K562 (cell line): ENCODE data around the gene TSHR. TPM values are rescaled to one million over a fixed set of nuclear protein-coding genes. Genes with fewer than 3 reads are reported as not detected.

ENCODE experiments used
- EHMT2 ChIP-seq: fragments of 450-650 bp; IDR thresholded peaks from 2 replicates; pipeline ENCODE4 v1.6.1; 2018; ENCODE audit warnings: antibody characterized with exemption
- ESRRA ChIP-seq: fragments of 450-650 bp; IDR thresholded peaks from 2 replicates; pipeline ENCODE4 v1.6.1; 2014; ENCODE audit warnings: low read depth, mild to moderate bottlenecking, moderate library complexity, borderline replicate concordance
- ETS1 ChIP-seq: conservative IDR thresholded peaks from 2 replicates; pipeline ENCODE4 v1.6.1; 2011; ENCODE audit warnings: low read depth, mild to moderate bottlenecking, low read length; ENCODE audit not compliant: control insufficient read depth
- ETS2 ChIP-seq: IDR thresholded peaks from 2 replicates; pipeline ENCODE4 v1.6.1; 2016; ENCODE audit warnings: borderline replicate concordance, missing genetic modification characterization, mild to moderate bottlenecking, moderate library complexity, missing compliant biosample characterization; ENCODE audit not compliant: poor library complexity, severe bottlenecking
- JUND ChIP-seq, 2 experiments: IDR thresholded peaks; 2 replicates in 1 of 2; 3 replicates in 1 of 2; pipeline ENCODE4 v1.6.1; 2011; ENCODE audit warnings: borderline replicate concordance in 2 of 2, low read depth in 2 of 2, low read length in 2 of 2, improper control_type of control experiment in 1 of 2, missing biosample characterization in 1 of 2, missing genetic modification characterization in 1 of 2, missing genetic modification reagents in 1 of 2
- MAFF ChIP-seq: IDR thresholded peaks from 2 replicates; pipeline ENCODE4 v1.6.1; 2012; ENCODE audit warnings: low read length, improper control_type of control experiment
- MYBL2 ChIP-seq, 2 experiments: fragments of 450-650 bp in 1 of 2; sonication (generic) in 1 of 2; formaldehyde crosslinking in 1 of 2; IDR thresholded peaks; 2 replicates each; pipeline versions ENCODE4 v1.6.1 to v1.8.1; 2017 to 2022; ENCODE audit warnings: borderline replicate concordance in 1 of 2, inconsistent platforms in 1 of 2, low read depth in 1 of 2, mild to moderate bottlenecking in 1 of 2, missing genetic modification reagents in 1 of 2, moderate library complexity in 1 of 2
- NFE2 ChIP-seq: IDR thresholded peaks from 2 replicates; pipeline ENCODE4 v1.6.1; 2014; ENCODE audit warnings: antibody characterized with exemption, low read depth
- NR3C1 ChIP-seq: sonication (generic); formaldehyde crosslinking; IDR thresholded peaks from 2 replicates; pipeline ENCODE4 v1.8.1; 2022; ENCODE audit warnings: missing genetic modification reagents
- PHF8 ChIP-seq: fragments of 200-600 bp; sonication (generic); IDR thresholded peaks from 2 replicates; pipeline ENCODE4 v1.6.1; 2012; ENCODE audit warnings: mixed run types, mild to moderate bottlenecking, inconsistent platforms, low read length, moderate library complexity, borderline replicate concordance
- POLR2AphosphoS5 ChIP-seq: IDR thresholded peaks from 2 replicates; pipeline ENCODE4 v1.6.1; 2011; ENCODE audit warnings: mild to moderate bottlenecking, low read depth, low read length, moderate library complexity; ENCODE audit not compliant: control insufficient read depth, insufficient read depth
- POLR2G ChIP-seq: fragments of 200-400 bp; formaldehyde crosslinking; IDR thresholded peaks from 2 replicates; pipeline ENCODE4 v1.6.1; 2017; ENCODE audit warnings: low read depth, mild to moderate bottlenecking, antibody characterized with exemption, low read length, moderate library complexity
- SPI1 ChIP-seq: IDR thresholded peaks from 2 replicates; pipeline ENCODE4 v1.6.1; 2011; ENCODE audit warnings: low read depth, low read length, control low read depth, borderline replicate concordance
- TAF1 ChIP-seq: IDR thresholded peaks from 2 replicates; pipeline ENCODE4 v1.6.1; 2011; ENCODE audit warnings: mild to moderate bottlenecking, low read length, moderate library complexity; ENCODE audit not compliant: insufficient read depth, control insufficient read depth, severe bottlenecking; ENCODE audit errors: extremely low read depth
- TEAD4 ChIP-seq, 2 experiments: sonication (generic) in 1 of 2; formaldehyde crosslinking in 1 of 2; IDR thresholded peaks; 2 replicates each; pipeline versions ENCODE4 v1.6.1 to v1.8.0; 2012 to 2022; ENCODE audit warnings: borderline replicate concordance in 1 of 2, inconsistent platforms in 1 of 2, low read length in 1 of 2, mild to moderate bottlenecking in 1 of 2, missing genetic modification reagents in 1 of 2
- ZBTB33 ChIP-seq: sonication (generic); formaldehyde crosslinking; IDR thresholded peaks from 2 replicates; pipeline ENCODE4 v1.8.1; 2023; ENCODE audit warnings: mild to moderate bottlenecking, missing genetic modification reagents
- ZFP1 ChIP-seq: fragments of 450-650 bp; formaldehyde crosslinking; IDR thresholded peaks from 2 replicates; pipeline ENCODE4 v1.4.0; 2020; ENCODE audit warnings: mild to moderate bottlenecking, mixed read lengths
- ZNF77 ChIP-seq: fragments of 250-450 bp; sonication (Bioruptor Pico); IDR thresholded peaks from 2 replicates; pipeline ENCODE4 v1.5.0; 2020
- polyA plus RNA-seq, 8 experiments: library from polyadenylated mRNA; depleted of rRNA in 4 of 8; stranded (reverse) in 5 of 8; unstranded in 3 of 8; fragments of >200 nt; fragmentation: Nextera tagmentation in 2 of 8; fragmentation: Illumina TruSeq in 1 of 8; extraction: Ambion mirVana in 2 of 8; extraction: Trizol in 1 of 8; gene quantifications; 2 replicates each; pipeline versions ENCODE4 v1.2.1 to v1.2.3, GENCODE V29; 2011 to 2014; ENCODE audit warnings: inconsistent platforms in 1 of 8, missing spikeins in 1 of 8
- total RNA-seq, 7 experiments: library from RNA; depleted of rRNA in 6 of 7; stranded (reverse); fragments of >200 nt in 6 of 7; fragmentation: Illumina TruSeq in 2 of 7; extraction: Trizol in 2 of 7; gene quantifications; 2 replicates each; pipeline versions ENCODE4 v1.2.1 to v1.2.3, GENCODE V29; 2011 to 2021; ENCODE audit warnings: low replicate concordance in 1 of 7

The TSHR gene
- total and polyA plus RNA-seq, 9 of the 15 experiments (the other 6 are each of a cell fraction or from before 2014, with no cell fraction given) = 0.01 to 0.10 TPM; not detected in 7

- TF ChIP-seq ZBTB33 (CRISPR knock-in tag) (no peak), MAFF (peak; percentile 51; the same call in 1 of the 2 replicates), PHF8 (peak; percentile 77), ESRRA (no peak), ZFP1 (CRISPR knock-in tag) (no peak), POLR2AphosphoS5 (peak; percentile 47; the same call in 1 of the 2 replicates), POLR2G (peak; percentile 79), ETS2 (tag) (no peak), NFE2 (peak; percentile 77), TAF1 (peak; percentile 27), ZNF77 (CRISPR knock-in tag) (no peak), NR3C1 (CRISPR knock-in tag) (no peak), TEAD4 (IDR thresholded peaks at IDR 0.05; ENCODE audit: low read length) (no peak), TEAD4 (CRISPR knock-in tag; IDR thresholded peaks at IDR 0.05; ENCODE audit: borderline replicate concordance) (no peak), JUND (IDR thresholded peaks at IDR 0.05; ENCODE audit: borderline replicate concordance, low read depth, low read length) (peak; percentile 85), JUND (tag; IDR thresholded peaks at IDR 0.05; ENCODE audit: borderline replicate concordance, low read depth, low read length) (peak; percentile 82; the same call in 2 of the 3 replicates), SPI1 (no peak), ETS1 (no peak), EHMT2 (no peak), MYBL2 (IDR thresholded peaks at IDR 0.05; ENCODE audit: low read depth) (no peak), MYBL2 (CRISPR knock-in tag; IDR thresholded peaks at IDR 0.05; ENCODE audit: borderline replicate concordance) (no peak)
Measured at GRCh38 chr14:81170104-81170828, 214.8 kb downstream of the TSHR start (continued).
